SH-SY5Y (cell line): Measurements from ENCODE around the gene RYR3.

Experiments used
- GATA2 ChIP-seq: IDR thresholded peaks from 2 replicates; pipeline ENCODE4 v1.6.1; 2011; ENCODE audit warnings: mild to moderate bottlenecking, low read depth, low read length
- GATA3 ChIP-seq: IDR thresholded peaks from 2 replicates; pipeline ENCODE4 v1.6.1; 2011; ENCODE audit warnings: low read depth, mild to moderate bottlenecking, low read length, moderate library complexity

GRCh38 chr15:33547876-33548275 lies 237.1 kb downstream of the RYR3 start:
- no peak for TF ChIP-seq GATA2
- TF ChIP-seq GATA3: no peak
